ENCODE results near the gene SYT2. TPM values are rescaled to one million over a fixed set of nuclear protein-coding genes. Genes with fewer than 3 reads are reported as not detected.
A peak's percentile ranks its signal among the peaks of the same experiment; 100 is the strongest.
"Not testable (repeated sequence)": the region's sequence is repeated elsewhere in the genome, so short reads cannot be mapped to it uniquely, and the experiment has no call there.

The SYT2 gene
- total RNA-seq, 1 experiment from 2014 or later = not detected

GRCh38 chr1:202591515-202591914 is 118.7 kb downstream of the SYT2 start:
- no peak for DNase-seq (ENCODE audit: low read depth)

DNA sequence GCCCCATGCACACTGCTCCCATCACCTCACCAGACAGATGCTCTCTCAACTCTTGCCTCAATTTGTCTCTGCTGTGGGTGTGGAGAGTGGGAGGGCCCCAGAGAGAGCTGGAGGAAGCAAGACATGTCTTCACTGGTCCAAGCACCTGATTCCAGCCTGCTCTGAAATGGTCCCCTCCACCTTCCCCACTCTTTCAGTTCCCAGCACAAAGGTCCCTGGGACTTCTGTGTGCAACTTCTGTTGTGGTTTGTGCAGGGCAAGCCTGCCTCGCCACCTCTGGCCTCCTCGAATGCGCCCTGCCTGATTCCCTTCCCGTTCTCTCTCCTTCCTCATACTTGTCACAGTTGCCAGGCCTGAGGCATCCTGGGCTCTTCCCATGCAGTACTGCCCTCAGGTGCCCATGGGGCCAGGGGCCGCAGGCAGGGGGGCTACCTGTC is 119.3 kb downstream of the SYT2 start:
- DNase-seq (ENCODE audit: low read depth) = no peak

GRCh38 chr1:202590126-202590525 is 120.1 kb downstream of the SYT2 start:
- no peak for DNase-seq (ENCODE audit: low read depth)

- DNase-seq (ENCODE audit: low read depth) = peak; percentile 99
These were observed 120.9 kb downstream of the SYT2 start for GRCh38 chr1:202589190-202589930.

DNA sequence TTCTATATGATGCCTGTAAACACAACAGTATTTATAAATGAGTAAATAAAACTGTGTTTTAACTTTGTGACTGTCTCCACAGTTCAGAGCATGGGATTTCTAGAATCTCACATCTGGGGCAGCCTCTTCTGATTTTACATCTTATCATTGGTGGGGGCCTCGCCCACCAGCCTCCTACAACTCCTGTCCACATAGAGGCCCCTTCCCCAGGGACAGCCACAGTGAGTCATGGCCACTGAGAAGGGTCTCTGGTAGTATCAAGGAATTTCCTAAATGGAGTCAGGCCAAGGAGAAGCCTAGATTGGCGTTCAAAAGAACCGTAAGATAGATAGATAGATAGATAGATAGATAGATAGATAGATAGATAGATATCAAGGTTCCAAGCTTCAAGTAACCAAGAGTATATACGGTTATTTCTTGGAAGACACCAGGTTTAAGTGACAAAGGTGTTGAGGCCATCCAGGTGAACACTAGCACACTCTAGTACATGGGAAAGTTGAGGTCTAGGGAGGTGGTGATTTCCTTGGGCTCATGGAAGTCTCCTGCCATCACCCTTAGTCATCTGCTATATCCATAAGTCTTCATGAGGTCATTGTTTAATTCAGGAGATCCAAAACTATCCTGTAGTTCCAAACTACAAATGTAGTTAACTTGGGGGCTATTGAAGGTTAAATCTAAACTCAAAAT is 121.6 kb downstream of the SYT2 start:
- no peak for DNase-seq (ENCODE audit: low read depth)

GRCh38 chr1:202587859-202588485 is 122.3 kb downstream of the SYT2 start:
- no peak for DNase-seq (ENCODE audit: low read depth)

DNA sequence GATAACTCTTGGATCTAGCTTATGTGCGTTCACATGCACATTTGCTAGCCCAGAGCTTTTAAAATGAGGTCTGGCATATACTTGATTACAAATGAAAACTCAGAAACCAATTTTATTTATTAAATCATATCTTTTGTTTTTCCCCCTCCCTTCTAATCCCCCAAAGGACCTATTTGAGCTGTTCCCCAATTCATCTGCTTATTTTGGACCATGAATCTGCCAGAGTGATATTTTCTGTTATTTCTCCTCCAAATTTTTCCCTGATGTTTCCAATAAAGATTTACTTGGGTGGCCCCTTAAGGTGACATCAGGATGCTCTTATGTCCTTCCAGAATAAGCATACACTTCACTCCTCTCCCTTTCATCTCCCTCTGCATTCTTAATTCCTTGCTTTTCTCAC is 123.4 kb downstream of the SYT2 start:
- no peak for DNase-seq (ENCODE audit: low read depth)

- peak; percentile 43 for DNase-seq (ENCODE audit: low read depth)
These were observed 124.0 kb downstream of the SYT2 start for GRCh38 chr1:202586018-202586821.

DNA sequence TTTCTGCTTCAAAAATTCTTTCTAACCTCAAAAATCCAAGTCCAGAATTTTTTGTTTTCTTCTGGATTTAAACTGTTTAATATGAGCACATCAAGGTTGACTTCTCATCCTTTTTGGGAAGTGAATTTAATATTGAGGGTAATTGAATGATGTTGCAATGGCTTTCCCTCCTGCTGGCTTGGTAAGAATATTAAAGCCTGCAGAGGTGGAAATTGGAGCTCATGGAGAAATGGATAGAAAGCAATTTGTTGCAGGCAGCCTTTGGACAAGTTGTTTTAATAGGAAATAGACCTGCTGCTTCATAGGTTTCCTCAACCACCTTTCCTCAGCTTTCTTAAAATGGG is 124.7 kb downstream of the SYT2 start:
- no peak for DNase-seq (ENCODE audit: low read depth)

GRCh38 chr1:202584707-202585589 is 125.3 kb downstream of the SYT2 start:
- DNase-seq (ENCODE audit: low read depth) = no peak

- not testable (repeated sequence) for DNase-seq (ENCODE audit: low read depth)
These were observed 127.9 kb downstream of the SYT2 start for GRCh38 chr1:202582350-202582749.

- peak; percentile 70 for DNase-seq (ENCODE audit: low read depth)
These were observed 129.6 kb downstream of the SYT2 start for GRCh38 chr1:202580619-202581018.

DNA sequence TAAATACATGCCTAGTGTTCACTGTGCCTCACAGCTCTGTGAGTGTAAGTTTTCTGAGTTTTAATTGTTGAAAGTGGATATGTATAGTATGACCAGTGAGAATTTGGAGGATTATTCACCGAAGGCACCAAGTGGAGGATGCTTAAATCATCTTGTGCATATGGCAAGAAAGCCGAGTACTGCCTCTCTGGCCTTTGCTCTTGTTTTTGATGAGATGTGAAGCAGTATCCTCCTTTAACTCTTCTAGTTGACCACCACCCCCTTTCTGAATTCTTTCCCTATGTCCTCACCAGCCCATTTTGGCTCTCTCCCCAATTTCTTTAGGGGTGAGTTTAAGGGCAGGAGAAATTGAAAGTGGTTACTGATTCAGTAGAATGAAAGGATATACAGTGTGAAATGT is 130.4 kb downstream of the SYT2 start:
- DNase-seq (ENCODE audit: low read depth) = peak; percentile 87

GRCh38 chr1:202578565-202578964 is 131.7 kb downstream of the SYT2 start:
- no peak for DNase-seq (ENCODE audit: low read depth)

- DNase-seq (ENCODE audit: low read depth) = peak; percentile 25
These were observed 132.2 kb downstream of the SYT2 start for GRCh38 chr1:202578001-202578504.

GRCh38 chr1:202577381-202577780 is 132.9 kb downstream of the SYT2 start:
- DNase-seq (ENCODE audit: low read depth) = peak; percentile 39

DNA sequence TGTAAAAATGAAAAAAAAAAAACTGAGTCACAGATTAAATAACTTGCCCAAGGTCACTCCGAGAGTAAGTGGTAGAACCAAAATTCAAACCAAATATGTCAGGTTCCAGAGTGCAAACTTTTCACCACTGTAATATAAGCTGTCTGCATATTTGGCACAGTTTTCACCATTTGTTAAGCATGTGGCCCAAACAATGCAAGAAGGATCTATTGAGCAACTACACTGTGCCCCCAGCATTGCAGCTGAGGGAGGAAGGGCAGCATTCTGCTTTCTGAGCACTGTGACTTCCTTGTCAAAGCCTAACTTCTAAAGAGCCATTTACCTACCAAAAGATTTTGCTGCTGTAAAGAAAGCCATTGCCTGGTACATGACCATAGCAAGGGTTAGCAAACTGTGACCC is 133.4 kb downstream of the SYT2 start:
- peak; percentile 85 for DNase-seq (ENCODE audit: low read depth)

DNA sequence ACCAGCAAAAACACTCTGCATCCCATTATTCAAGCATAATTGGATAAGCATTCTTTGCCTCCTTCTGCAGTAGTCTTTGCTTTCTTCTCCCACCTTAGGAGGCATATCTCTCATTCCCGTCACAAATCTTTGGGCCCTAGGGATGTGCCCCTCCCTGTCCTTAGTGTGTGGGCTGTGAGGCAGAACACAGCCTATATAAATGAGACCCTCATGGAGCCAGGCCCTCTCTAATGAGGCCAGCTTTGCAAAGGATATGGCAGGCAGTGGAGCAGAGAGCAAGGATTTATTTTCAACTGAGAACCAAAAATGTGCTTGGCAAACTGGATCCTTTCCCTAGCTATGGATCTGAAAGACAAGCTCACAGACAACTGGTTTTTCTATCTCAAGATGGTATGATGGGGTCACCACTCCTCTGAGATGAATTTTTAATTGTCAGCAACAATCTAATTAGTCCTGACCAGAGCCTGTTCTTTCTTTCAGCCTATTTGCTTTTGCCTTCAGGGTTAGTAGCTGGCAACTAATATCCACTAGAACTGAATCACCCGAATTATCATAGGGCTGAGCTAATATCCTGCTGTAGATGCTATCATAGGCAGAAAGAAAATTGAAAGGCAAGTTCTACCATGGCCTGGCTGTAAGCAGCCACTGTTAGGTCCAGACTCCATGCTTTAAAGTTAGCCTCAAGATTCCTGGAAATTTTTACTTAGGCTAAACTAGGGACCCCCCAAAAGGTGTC is 134.2 kb downstream of the SYT2 start:
- peak; percentile 76 for DNase-seq (ENCODE audit: low read depth)

DNA sequence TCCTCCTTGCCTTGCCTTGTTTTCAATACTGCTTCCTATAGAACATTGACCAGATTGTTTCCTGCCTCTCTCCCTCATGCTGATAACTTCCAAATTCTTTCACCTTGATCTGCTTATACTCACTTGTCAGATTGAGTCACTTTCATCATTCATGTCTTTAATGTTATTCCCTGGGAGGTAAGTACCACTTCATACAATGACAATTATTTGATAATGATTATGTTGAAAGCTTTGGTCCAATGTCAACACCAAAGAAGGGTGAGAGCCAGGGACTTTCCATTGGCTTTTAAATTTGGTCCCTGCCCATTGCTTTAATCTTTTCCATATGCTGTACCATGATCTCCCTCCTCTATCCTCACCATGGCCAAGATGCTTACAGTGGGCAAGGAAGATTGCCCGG is 137.4 kb downstream of the SYT2 start:
- DNase-seq (ENCODE audit: low read depth) = no peak

- peak; percentile 41 for DNase-seq (ENCODE audit: low read depth)
These were observed 138.4 kb downstream of the SYT2 start for GRCh38 chr1:202571719-202572339.
